AG04450 (cell line): ENCODE data around the gene CNIH1. TPM values are rescaled to one million over a fixed set of nuclear protein-coding genes. Genes with fewer than 3 reads are reported as not detected.

Source experiments
- CTCF ChIA-PET: fragments of 300-600, 350-600 bp; formaldehyde crosslinking; extraction: SDS; loops from one replicate; lab custom pipeline; 2022; ENCODE audit warnings: antibody characterized with exemption, inconsistent platforms; lab: Charles Lee
- POLR2A ChIA-PET: fragments of 350-600 bp; formaldehyde crosslinking; extraction: SDS; loops from one replicate; lab custom pipeline; 2021; ENCODE audit warnings: antibody characterized with exemption, inconsistent platforms; lab: Yijun Ruan, JAX
- DNase-seq: peaks from one replicate; pipeline ENCODE4 v3.0.0-alpha.2; 2011; ENCODE audit warnings: low read depth, low spot score
- H3K27ac ChIP-seq: one replicate; pipeline ENCODE4 v1.5.1; 2012; ENCODE audit warnings: low read depth, low read length, control low read depth
- H3K27me3 ChIP-seq: one replicate; pipeline ENCODE4 v1.6.0; 2012; ENCODE audit warnings: low read length; ENCODE audit not compliant: control insufficient read depth, insufficient read depth
- H3K4me3 ChIP-seq: 2 replicates; pipeline ENCODE4 v1.5.1; 2011; ENCODE audit warnings: mild to moderate bottlenecking, low read depth, low read length, control low read depth
- H3K9me3 ChIP-seq: 2 replicates; pipeline ENCODE4 v1.5.1; 2012; ENCODE audit warnings: low read length; ENCODE audit not compliant: control insufficient read depth, insufficient read depth
- polyA plus RNA-seq: library from polyadenylated mRNA; depleted of rRNA; stranded (reverse); fragments of >200 nt; gene quantifications from 2 replicates; pipeline ENCODE4 v1.2.3, GENCODE V29; 2011
- TF ChIP-seq, protein P1 (sequence below): IDR thresholded peaks from 2 replicates; pipeline ENCODE4 v1.5.1; 2011; ENCODE audit warnings: low read depth, low read length, control low read depth, inconsistent platforms

CNIH1 gene
- polyA plus RNA-seq, 1 experiment, result 254 TPM

GRCh38 chr14:54435500-54435981 is 5.6 kb downstream of the CNIH1 start:
- no peak overlapping the region for H3K4me3 ChIP-seq
- no peaks in the 10 kb centered on the region for H3K27me3 ChIP-seq

DNA sequence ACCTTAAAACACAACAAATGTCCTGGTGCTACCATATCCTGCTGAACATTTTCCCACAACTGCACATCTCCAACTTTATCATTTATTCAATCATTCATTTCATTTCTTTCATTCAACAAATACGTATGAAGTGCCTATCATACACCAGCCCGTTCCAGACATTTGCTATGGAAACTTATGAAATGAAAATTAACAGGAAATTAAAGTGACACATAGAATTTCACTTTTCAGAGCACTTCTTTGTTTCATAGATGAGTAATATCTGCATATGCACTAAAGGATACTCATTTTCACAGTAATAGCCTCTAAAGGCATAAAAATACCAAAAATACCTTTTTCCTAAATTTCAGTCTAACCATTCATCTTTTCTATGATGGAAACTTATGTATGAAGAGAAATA is 12.6 kb downstream of the CNIH1 start:
- Histone ChIP-seq H3K27ac (no peak overlapping the region), H3K4me3 (no peak overlapping the region), H3K9me3 (no peaks in the 10 kb centered on the region), H3K27me3 (no peaks in the 10 kb centered on the region)
- TF ChIP-seq, protein P1, sequence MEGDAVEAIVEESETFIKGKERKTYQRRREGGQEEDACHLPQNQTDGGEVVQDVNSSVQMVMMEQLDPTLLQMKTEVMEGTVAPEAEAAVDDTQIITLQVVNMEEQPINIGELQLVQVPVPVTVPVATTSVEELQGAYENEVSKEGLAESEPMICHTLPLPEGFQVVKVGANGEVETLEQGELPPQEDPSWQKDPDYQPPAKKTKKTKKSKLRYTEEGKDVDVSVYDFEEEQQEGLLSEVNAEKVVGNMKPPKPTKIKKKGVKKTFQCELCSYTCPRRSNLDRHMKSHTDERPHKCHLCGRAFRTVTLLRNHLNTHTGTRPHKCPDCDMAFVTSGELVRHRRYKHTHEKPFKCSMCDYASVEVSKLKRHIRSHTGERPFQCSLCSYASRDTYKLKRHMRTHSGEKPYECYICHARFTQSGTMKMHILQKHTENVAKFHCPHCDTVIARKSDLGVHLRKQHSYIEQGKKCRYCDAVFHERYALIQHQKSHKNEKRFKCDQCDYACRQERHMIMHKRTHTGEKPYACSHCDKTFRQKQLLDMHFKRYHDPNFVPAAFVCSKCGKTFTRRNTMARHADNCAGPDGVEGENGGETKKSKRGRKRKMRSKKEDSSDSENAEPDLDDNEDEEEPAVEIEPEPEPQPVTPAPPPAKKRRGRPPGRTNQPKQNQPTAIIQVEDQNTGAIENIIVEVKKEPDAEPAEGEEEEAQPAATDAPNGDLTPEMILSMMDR, result no peak
- ChIA-PET POLR2A (no interaction called here), CTCF (interaction anchor here (2.5 kb wide), 1 partner anchor 8 kb away, joined by 9 read pairs; no protein-coding TSS in a partner anchor)
- no peak for DNase-seq

More at GRCh38 chr14:54435500-54435981, 5.6 kb downstream of the CNIH1 start:
- no peak overlapping the region for H3K27ac ChIP-seq
- no peak for DNase-seq
- ChIA-PET POLR2A (interaction anchor here (0.5 kb wide), 1 partner anchor 53 kb away, joined by 3 read pairs; the partner anchor contains the start of gene GMFB), CTCF (interaction anchor here (0.6 to 2.9 kb wide), 2 partner anchors 15 to 1347 kb away, joined by 3 to 18 read pairs; no protein-coding TSS in a partner anchor)
- H3K9me3 ChIP-seq, result no peaks in the 10 kb centered on the region; the same call in none of the 2 replicates
- TF ChIP-seq, protein P1, result no peak

DNA sequence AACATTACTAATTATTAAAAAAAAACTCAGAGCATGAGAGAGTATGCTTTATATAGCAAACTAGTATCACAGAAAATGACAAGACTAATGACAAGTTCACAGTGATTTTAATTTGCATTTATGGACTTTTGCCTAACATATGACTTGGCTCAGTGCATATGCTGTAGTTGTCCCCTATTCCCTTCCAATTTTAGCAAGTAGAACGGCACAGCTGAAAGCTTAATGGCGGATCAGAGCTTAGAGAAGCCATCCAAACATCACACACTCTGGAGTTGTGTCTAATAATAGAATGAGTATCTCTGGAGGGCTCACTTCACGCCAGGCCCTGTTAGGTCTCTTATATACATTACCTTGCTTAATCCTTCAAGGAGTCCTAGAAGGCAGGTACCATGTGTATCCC is 13.3 kb downstream of the CNIH1 start:
- POLR2A ChIA-PET, result no interaction called here
- CTCF ChIA-PET, result interaction anchor here (0.6 to 1.2 kb wide), 2 partner anchors 16 to 476 kb away, joined by 3 to 4 read pairs; no protein-coding TSS in a partner anchor
- Histone ChIP-seq H3K27me3 (no peaks in the 10 kb centered on the region), H3K27ac (no peak overlapping the region), H3K9me3 (no peaks in the 10 kb centered on the region), H3K4me3 (no peak overlapping the region)
- TF ChIP-seq, protein P1, result no peak
- no peak for DNase-seq

DNA sequence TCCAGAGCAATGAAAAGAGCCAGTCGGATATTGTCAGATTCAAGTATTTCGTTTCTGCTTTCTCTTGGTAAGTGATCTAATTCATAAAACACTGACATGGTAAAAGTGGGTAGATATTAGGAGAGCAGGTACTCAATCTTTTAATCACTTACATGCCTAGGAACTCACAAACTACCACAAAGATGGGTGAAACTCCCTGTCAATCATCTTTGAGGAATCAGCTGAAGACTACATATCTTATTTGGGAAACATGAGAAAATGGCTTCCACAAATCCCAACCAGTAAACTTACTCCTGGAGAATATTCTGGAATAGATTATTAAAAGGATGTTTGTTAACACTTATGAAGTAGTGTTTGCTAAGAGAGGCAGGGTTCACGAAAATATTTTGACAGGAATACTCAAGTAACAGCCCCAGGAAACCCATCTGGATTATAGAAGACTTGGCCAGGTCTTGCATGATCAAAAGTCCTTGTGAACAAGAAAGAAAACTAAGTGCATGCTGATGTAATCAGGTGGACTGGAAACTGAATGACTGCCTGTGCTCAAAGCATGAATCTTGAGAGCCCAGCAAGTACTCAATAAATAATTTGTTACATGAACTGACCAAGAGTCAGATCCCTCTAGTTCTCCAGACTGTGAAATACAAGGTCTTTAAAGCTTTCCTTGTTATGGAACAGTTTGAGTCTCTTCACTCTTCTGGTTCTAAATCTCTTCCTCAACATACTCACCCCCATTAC is 15.5 kb downstream of the CNIH1 start:
- H3K27ac ChIP-seq, result no peak overlapping the region
- CTCF ChIA-PET, result interaction anchor here (2.8 kb wide), 1 partner anchor 29 kb away, joined by 10 read pairs; the partner anchor contains the start of gene CDKN3

More for the DNA sequence above, 15.5 kb downstream of the CNIH1 start:
- POLR2A ChIA-PET, result no interaction called here
- TF ChIP-seq, protein P1, result no peak
- no peaks in the 10 kb centered on the region for H3K9me3 ChIP-seq
- no peaks in the 10 kb centered on the region for H3K27me3 ChIP-seq
- DNase-seq, result no peak
- H3K4me3 ChIP-seq, result no peak overlapping the region
